ENCODE data around the gene NEK7. TPM values are rescaled to one million over a fixed set of nuclear protein-coding genes. Genes with fewer than 3 reads are reported as not detected.

The NEK7 gene
- total and polyA plus RNA-seq, 2 of the 8 experiments (the other 6 are each of a cell fraction or from before 2014, with no cell fraction given), result 5.1 to 10.0 TPM

DNA sequence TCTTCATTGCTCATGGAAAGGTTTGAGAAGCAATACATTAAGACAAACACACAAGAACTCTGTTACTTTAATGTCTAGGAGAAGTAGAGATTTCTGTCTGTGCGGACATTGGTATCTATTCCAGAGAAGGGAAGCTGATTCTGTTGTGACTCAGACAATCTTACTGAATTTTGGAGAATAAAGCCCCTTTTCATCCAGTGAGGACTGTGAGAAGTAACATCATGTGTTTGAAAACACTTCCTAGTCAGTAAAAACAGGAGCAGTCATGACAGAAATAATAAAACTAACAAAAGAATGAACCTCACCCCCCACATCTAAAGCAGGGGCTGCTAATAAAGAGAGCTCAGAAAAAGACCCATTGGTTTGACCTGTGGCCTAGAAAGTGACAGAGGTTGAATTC lies 46.6 kb downstream of the NEK7 start:
- Histone ChIP-seq H4K20me1 (replicated peaks in 1 of 2; ENCODE audit: control insufficient read depth in 1 of 2, insufficient read depth in 2 of 2, low read length in 2 of 2) (no peaks in the 10 kb centered on the region), H3K14ac (ENCODE audit: insufficient read length) (no peak overlapping the region), H3K4me1 (replicated peaks in 1 of 4; ENCODE audit: control insufficient read depth in 3 of 4, insufficient read depth in 4 of 4, low read length in 3 of 4) (peaks cover 0 to 3% (median 0%) of the 10 kb centered on the region in 4 experiments; a peak in 1 of 7 replicates), H2BK15ac (ENCODE audit: low read length) (no peak overlapping the region), H3K18ac (ENCODE audit: extremely low read depth, low read length) (no peak overlapping the region), H3K9me3 (ENCODE audit: insufficient read depth in 2 of 2, low read depth in 1 of 2, low read length in 1 of 2) (no peaks in the 10 kb centered on the region), H3K27ac (ENCODE audit: low read depth, low read length) (no peak overlapping the region), H2BK12ac (ENCODE audit: low read depth, low read length) (no peak overlapping the region), H3K9ac (replicated peaks in 1 of 4; ENCODE audit: extremely low read depth in 1 of 4, low read depth in 3 of 4, low read length in 3 of 4) (no peak overlapping the region), H3K79me2 (ENCODE audit: control insufficient read depth in 1 of 2, insufficient read depth in 2 of 2, low read length in 2 of 2) (peaks cover 0 to 29% of the 10 kb centered on the region in 2 experiments; a peak in 1 of 4 replicates), H2AFZ (ENCODE audit: low read length) (no peak overlapping the region), H4K91ac (replicated peaks; ENCODE audit: insufficient read length, low read length) (no peak overlapping the region), H3K23me2 (ENCODE audit: low read depth, low read length) (no peaks in the 10 kb centered on the region), H3K4me3 (ENCODE audit: extremely low read depth in 1 of 4, insufficient read depth in 2 of 4, low read depth in 3 of 4, low read length in 4 of 4) (no peak overlapping the region), H3K4me2 (ENCODE audit: insufficient read depth in 1 of 2, low read depth in 2 of 2, low read length in 2 of 2) (no peak overlapping the region), H2BK120ac (replicated peaks; ENCODE audit: low read depth, low read length) (no peak overlapping the region), H3K23ac (ENCODE audit: insufficient read length) (no peak overlapping the region), H3K27me3 (replicated peaks in 1 of 4; ENCODE audit: control insufficient read depth in 3 of 4, extremely low read depth in 1 of 4, insufficient read depth in 3 of 4, low read length in 3 of 4) (no peaks in the 10 kb centered on the region), H3K36me3 (ENCODE audit: control insufficient read depth in 2 of 4, insufficient read depth in 4 of 4, low read length in 3 of 4) (no peaks in the 10 kb centered on the region), H4K5ac (ENCODE audit: insufficient read length, low read depth, low read length) (no peak overlapping the region), H3K56ac (replicated peaks; ENCODE audit: insufficient read length, low read depth, low read length) (no peak overlapping the region), H4K8ac (ENCODE audit: extremely low read depth, insufficient read depth, low read length) (no peak overlapping the region), H2BK20ac (ENCODE audit: low read length) (no peak overlapping the region), H3K4ac (replicated peaks; ENCODE audit: insufficient read length, low read depth, low read length) (no peak overlapping the region), H2BK5ac (ENCODE audit: low read depth, low read length) (no peak overlapping the region), H2AK5ac (ENCODE audit: low read depth, low read length) (no peak overlapping the region), H3K79me1 (ENCODE audit: low read depth, low read length) (peaks cover 3% of the 10 kb centered on the region; the same call in 1 of the 2 replicates)
- DNase-seq (ENCODE audit: low read depth in 1 of 2, low spot score in 2 of 2), result no peak
- CTCF ChIA-PET (ENCODE audit: partially characterized antibody), result no interaction called here
- WGBS, 2 experiments (ENCODE audit: extremely low coverage in 1 of 2, insufficient coverage in 1 of 2, insufficient read length in 1 of 2, insufficient replicate concordance in 2 of 2, low coverage in 1 of 2, low lambda C conversion rate in 2 of 2, missing lambda C conversion rate in 1 of 2), result 90% methylated on average over 1 of the region's 1 CpG; no CpG with 5 or more reads in 1 of the 2 experiments
- FAIRE-seq, result no peak
- POLR2A ChIA-PET (ENCODE audit: partially characterized antibody), result no interaction called here
- TF ChIP-seq, protein P1, sequence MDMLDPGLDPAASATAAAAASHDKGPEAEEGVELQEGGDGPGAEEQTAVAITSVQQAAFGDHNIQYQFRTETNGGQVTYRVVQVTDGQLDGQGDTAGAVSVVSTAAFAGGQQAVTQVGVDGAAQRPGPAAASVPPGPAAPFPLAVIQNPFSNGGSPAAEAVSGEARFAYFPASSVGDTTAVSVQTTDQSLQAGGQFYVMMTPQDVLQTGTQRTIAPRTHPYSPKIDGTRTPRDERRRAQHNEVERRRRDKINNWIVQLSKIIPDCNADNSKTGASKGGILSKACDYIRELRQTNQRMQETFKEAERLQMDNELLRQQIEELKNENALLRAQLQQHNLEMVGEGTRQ (IDR thresholded peaks at IDR 0.05; ENCODE audit: low read length), result no peak
- no peak for TF ChIP-seq CHD2 (IDR thresholded peaks at IDR 0.05; ENCODE audit: low read length)
- no peak for TF ChIP-seq SP2 (IDR thresholded peaks at IDR 0.05; ENCODE audit: low read length)
- TF ChIP-seq CBX5 (IDR thresholded peaks at IDR 0.05; ENCODE audit: low read depth, low read length), result no peak
- TF ChIP-seq KDM5A (IDR thresholded peaks at IDR 0.05; ENCODE audit: low read length), result no peak
- TF ChIP-seq YY1 (IDR thresholded peaks at IDR 0.05; ENCODE audit: low read depth, low read length), result no peak
- no peak for TF ChIP-seq KDM4A (IDR thresholded peaks at IDR 0.05; ENCODE audit: low read depth, low read length, severe bottlenecking)
- no peak for TF ChIP-seq BCL11A (IDR thresholded peaks at IDR 0.05; ENCODE audit: low read depth in 2 of 2, low read length in 2 of 2)
- no peak for TF ChIP-seq POLR2A (IDR thresholded peaks at IDR 0.05; ENCODE audit: control extremely low read depth in 1 of 2, low read depth in 2 of 2, low read length in 2 of 2)
- no peak for TF ChIP-seq CEBPB (IDR thresholded peaks at IDR 0.05; ENCODE audit: low read depth, low read length)
- no peak for TF ChIP-seq CTBP2 (IDR thresholded peaks at IDR 0.05; ENCODE audit: borderline replicate concordance, insufficient read depth, insufficient read length, low read length)
- no peak for TF ChIP-seq SUZ12 (IDR thresholded peaks at IDR 0.05; ENCODE audit: low read length)
- TF ChIP-seq, protein P2, sequence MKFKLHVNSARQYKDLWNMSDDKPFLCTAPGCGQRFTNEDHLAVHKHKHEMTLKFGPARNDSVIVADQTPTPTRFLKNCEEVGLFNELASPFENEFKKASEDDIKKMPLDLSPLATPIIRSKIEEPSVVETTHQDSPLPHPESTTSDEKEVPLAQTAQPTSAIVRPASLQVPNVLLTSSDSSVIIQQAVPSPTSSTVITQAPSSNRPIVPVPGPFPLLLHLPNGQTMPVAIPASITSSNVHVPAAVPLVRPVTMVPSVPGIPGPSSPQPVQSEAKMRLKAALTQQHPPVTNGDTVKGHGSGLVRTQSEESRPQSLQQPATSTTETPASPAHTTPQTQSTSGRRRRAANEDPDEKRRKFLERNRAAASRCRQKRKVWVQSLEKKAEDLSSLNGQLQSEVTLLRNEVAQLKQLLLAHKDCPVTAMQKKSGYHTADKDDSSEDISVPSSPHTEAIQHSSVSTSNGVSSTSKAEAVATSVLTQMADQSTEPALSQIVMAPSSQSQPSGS (IDR thresholded peaks at IDR 0.05; ENCODE audit: low read length), result no peak

Measured in H1 (cell line).